ENCODE results near the gene PTPRN2. TPM values are rescaled to one million over a fixed set of nuclear protein-coding genes. Genes with fewer than 3 reads are reported as not detected.

Gene PTPRN2
- total and polyA plus RNA-seq, 2 of the 8 experiments (the other 6 are each of a cell fraction or from before 2014, with no cell fraction given) = 2.6 to 4.5 TPM

- Histone ChIP-seq H3K9me3 (ENCODE audit: insufficient read depth in 2 of 2, low read depth in 1 of 2, low read length in 1 of 2) (no peaks in the 10 kb centered on the region), H3K36me3 (ENCODE audit: control insufficient read depth in 2 of 4, insufficient read depth in 4 of 4, low read length in 3 of 4) (no peaks in the 10 kb centered on the region), H3K27ac (ENCODE audit: low read depth, low read length) (no peak overlapping the region), H3K9ac (replicated peaks in 1 of 4; ENCODE audit: extremely low read depth in 1 of 4, low read depth in 3 of 4, low read length in 3 of 4) (no peak overlapping the region), H3K23ac (ENCODE audit: insufficient read length) (no peak overlapping the region), H4K5ac (ENCODE audit: insufficient read length, low read depth, low read length) (no peak overlapping the region), H2BK5ac (ENCODE audit: low read depth, low read length) (no peak overlapping the region), H2BK20ac (ENCODE audit: low read length) (no peak overlapping the region), H3K14ac (ENCODE audit: insufficient read length) (no peak overlapping the region), H3K23me2 (ENCODE audit: low read depth, low read length) (no peaks in the 10 kb centered on the region), H2BK120ac (replicated peaks; ENCODE audit: low read depth, low read length) (no peak overlapping the region), H3K79me2 (ENCODE audit: control insufficient read depth in 1 of 2, insufficient read depth in 2 of 2, low read length in 2 of 2) (no peaks in the 10 kb centered on the region), H3K4me1 (replicated peaks in 1 of 4; ENCODE audit: control insufficient read depth in 3 of 4, insufficient read depth in 4 of 4, low read length in 3 of 4) (peaks cover 0 to 2% (median 0%) of the 10 kb centered on the region in 4 experiments; a peak in 3 of 7 replicates), H3K4ac (replicated peaks; ENCODE audit: insufficient read length, low read depth, low read length) (no peak overlapping the region), H2BK12ac (ENCODE audit: low read depth, low read length) (no peak overlapping the region), H3K79me1 (ENCODE audit: low read depth, low read length) (peaks cover 3% of the 10 kb centered on the region; the same call in 1 of the 2 replicates), H3K18ac (ENCODE audit: extremely low read depth, low read length) (no peak overlapping the region), H4K91ac (replicated peaks; ENCODE audit: insufficient read length, low read length) (no peak overlapping the region), H3K4me3 (ENCODE audit: extremely low read depth in 1 of 4, insufficient read depth in 2 of 4, low read depth in 3 of 4, low read length in 4 of 4) (no peak overlapping the region), H3K56ac (replicated peaks; ENCODE audit: insufficient read length, low read depth, low read length) (no peak overlapping the region), H3K4me2 (ENCODE audit: insufficient read depth in 1 of 2, low read depth in 2 of 2, low read length in 2 of 2) (no peak overlapping the region), H2AFZ (ENCODE audit: low read length) (no peak overlapping the region), H2AK5ac (ENCODE audit: low read depth, low read length) (no peak overlapping the region), H4K8ac (ENCODE audit: extremely low read depth, insufficient read depth, low read length) (no peak overlapping the region), H4K20me1 (replicated peaks in 1 of 2; ENCODE audit: control insufficient read depth in 1 of 2, insufficient read depth in 2 of 2, low read length in 2 of 2) (no peaks in the 10 kb centered on the region), H2BK15ac (ENCODE audit: low read length) (no peak overlapping the region), H3K27me3 (replicated peaks in 1 of 4; ENCODE audit: control insufficient read depth in 3 of 4, extremely low read depth in 1 of 4, insufficient read depth in 3 of 4, low read length in 3 of 4) (no peaks in the 10 kb centered on the region)
- FAIRE-seq = no peak
- ChIA-PET CTCF (ENCODE audit: partially characterized antibody) (no interaction called here), POLR2A (ENCODE audit: partially characterized antibody) (no interaction called here)
- 93 to 100% methylated on average over 1 to 18 of the region's 18 CpGs for WGBS, 2 experiments (ENCODE audit: extremely low coverage in 1 of 2, insufficient coverage in 1 of 2, insufficient read length in 1 of 2, insufficient replicate concordance in 2 of 2, low coverage in 1 of 2, low lambda C conversion rate in 2 of 2, missing lambda C conversion rate in 1 of 2)
- DNase-seq (ENCODE audit: low read depth in 1 of 2, low spot score in 2 of 2) = no peak
- no peak for TF ChIP-seq PHF8 (conservative IDR thresholded peaks at IDR 0.05; ENCODE audit: low read depth, low read length)
- TF ChIP-seq GTF2F1 (IDR thresholded peaks at IDR 0.05; ENCODE audit: borderline replicate concordance, low read depth, low read length) = no peak
- no peak for TF ChIP-seq RAD21 (IDR thresholded peaks at IDR 0.05 in 1 of 2, conservative IDR thresholded peaks at IDR 0.05 in 1 of 2; ENCODE audit: low read depth in 2 of 2, low read length in 2 of 2)
- TF ChIP-seq BRCA1 (IDR thresholded peaks at IDR 0.05; ENCODE audit: low read depth, low read length) = no peak
- TF ChIP-seq BCL11A (IDR thresholded peaks at IDR 0.05; ENCODE audit: low read depth in 2 of 2, low read length in 2 of 2) = no peak
- no peak for TF ChIP-seq SIN3A (conservative IDR thresholded peaks at IDR 0.05 in 1 of 2, IDR thresholded peaks at IDR 0.05 in 1 of 2; ENCODE audit: low read depth in 1 of 2, low read length in 2 of 2)
- TF ChIP-seq EZH2 (IDR thresholded peaks at IDR 0.05; ENCODE audit: low read depth, low read length, severe bottlenecking) = no peak
- TF ChIP-seq, protein P1, sequence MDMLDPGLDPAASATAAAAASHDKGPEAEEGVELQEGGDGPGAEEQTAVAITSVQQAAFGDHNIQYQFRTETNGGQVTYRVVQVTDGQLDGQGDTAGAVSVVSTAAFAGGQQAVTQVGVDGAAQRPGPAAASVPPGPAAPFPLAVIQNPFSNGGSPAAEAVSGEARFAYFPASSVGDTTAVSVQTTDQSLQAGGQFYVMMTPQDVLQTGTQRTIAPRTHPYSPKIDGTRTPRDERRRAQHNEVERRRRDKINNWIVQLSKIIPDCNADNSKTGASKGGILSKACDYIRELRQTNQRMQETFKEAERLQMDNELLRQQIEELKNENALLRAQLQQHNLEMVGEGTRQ (IDR thresholded peaks at IDR 0.05; ENCODE audit: low read length) = no peak
- no peak for TF ChIP-seq CTCF (IDR thresholded peaks at IDR 0.05; ENCODE audit: control extremely low read depth in 1 of 3, insufficient read depth in 1 of 3, low read depth in 1 of 3, low read length in 3 of 3)
Measured at GRCh38 chr7:157521752-157522151, 1065.9 kb downstream of the PTPRN2 start.

Measured in H1 (cell line).